GM12873 (cell line): ENCODE measurements around the gene BFAR.

Experiments used
- CTCF ChIP-seq: IDR thresholded peaks from 2 replicates; pipeline ENCODE4 v1.5.1; 2012; ENCODE audit warnings: low read depth, mild to moderate bottlenecking, moderate library complexity, low read length, control low read depth; ENCODE audit not compliant: insufficient read depth; ENCODE audit errors: missing control alignments

Gene BFAR

DNA sequence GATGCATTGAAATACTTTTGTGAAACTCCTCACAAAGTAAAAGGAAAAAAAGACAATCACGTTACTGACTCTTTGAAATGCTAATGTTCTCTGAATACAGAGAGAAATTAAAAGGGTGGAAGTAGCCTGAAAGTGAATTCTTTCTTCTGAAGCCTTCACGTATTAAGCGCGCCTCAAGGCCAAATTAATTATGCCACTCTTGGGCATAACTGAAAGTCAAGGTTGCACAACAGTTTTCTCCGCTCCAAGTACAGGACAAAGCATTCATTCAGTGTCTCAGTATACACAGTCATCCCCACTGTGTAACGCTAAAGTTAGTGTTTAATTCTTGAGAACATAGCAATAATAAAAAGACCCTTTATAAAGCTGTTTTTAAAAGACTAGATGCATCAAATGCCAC, 24.1 kb upstream of the BFAR start:
- TF ChIP-seq CTCF, result no peak

DNA sequence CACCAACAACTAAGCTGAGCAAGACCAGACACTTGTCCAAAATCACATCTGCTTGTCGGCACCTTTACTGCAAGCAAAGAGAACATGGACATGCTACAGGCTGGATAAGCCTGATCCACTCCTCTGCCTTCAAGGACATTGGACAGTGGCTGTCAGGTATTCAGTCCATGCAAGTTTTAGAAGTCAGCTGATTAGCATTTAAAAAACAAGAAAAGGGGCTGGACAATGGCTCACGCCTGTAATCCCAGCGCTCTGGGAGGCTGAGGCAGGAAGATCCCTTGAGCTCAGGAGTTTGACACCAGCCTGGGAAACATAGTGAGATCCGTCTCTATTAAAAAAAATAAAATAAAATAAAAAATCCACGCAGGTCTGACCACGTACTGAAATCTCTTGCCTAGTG, 23.0 kb upstream of the BFAR start:
- no peak for TF ChIP-seq CTCF

- no peak for TF ChIP-seq CTCF
Observed at GRCh38 chr16:14611660-14612059, 21.1 kb upstream of the BFAR start.

DNA sequence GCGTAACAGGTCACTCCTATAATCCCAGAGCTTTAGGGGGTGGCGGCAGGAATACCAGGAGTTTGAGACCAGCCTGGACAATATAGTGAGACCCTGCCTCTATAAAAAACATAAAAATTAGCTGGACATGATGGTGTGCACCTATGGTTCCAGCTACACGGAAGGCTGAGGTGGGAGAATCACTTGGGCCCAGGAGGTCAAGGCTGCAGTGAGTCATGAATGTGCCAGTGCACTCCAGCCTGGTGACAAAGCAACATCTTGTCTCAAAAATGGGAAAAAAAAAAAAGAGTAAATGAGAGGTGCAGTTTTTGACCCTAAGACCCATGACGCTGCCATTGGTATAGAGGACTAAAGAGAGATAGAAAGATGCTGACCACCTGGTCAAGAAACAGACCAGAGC, 18.8 kb upstream of the BFAR start:
- TF ChIP-seq CTCF, result no peak

DNA sequence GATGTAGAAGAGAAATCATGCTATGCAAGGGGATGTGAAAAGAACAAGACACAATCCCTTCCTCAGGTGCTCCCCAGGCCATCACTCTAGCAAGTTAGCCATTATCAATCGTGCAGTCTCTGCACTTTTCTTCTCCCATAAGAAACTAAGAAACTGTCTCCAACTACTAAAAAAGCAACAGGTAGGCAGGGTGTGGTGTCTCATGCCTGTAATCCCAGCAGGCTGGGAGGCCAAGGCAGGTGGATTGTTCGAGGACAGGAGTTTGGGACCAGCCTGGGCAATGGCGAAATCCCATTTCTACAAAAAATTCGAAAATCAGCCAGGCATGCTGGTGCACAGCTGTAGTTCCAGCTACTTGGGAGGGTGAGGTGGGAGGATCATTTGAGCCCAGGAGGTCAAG, 16.5 kb upstream of the BFAR start:
- TF ChIP-seq CTCF, result no peak

DNA sequence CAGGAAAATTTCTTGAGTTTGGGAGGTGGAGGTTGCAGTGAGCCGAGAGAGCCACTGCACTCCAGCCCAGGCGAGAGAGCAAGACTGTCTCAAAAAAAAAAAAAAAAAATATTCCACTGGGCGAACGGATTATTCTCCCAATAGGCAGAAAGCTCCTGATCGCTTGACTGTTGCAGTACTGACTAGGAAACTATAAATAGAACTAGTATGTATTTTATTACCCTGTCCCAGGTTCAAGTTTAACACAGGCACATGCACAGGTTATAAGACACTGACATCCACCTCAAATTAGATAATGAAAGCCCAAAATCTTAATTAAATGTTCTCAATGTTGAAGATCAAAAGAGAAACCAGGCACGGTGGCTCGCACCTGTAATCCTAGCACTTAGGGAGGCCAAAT, 14.2 kb upstream of the BFAR start:
- no peak for TF ChIP-seq CTCF

DNA sequence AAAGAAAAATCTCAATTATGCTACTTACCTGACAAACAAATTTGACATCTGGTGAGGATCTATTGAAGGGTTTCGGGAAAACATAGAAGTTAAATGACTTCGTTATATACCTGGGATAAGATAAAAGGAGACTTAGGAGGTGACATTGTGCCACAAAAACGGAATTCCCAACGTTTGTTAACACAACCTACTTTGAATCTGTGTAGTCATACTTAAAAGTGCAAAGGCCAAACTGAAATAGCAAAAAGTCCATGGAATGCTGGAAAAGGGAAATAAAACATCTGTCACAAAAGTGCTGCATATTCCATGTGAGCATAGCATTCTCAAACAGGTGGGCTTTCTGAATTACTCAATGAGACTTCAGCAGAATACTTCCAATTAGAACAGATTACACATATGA, 5.7 kb upstream of the BFAR start:
- TF ChIP-seq CTCF, result no peak
